ENCODE measurements around the gene TBX4.

Gene TBX4

GRCh38 chr17:61421460-61421859, 30.8 kb upstream of the TBX4 start:
- no peak for TF ChIP-seq CTCF (IDR thresholded peaks at IDR 0.05; ENCODE audit: unreplicated experiment in 3 of 3)
- Mint-ChIP-seq H3K36me3 (ENCODE audit: low read depth) (no peaks in the 10 kb centered on the region), H3K9me3 (no peaks in the 10 kb centered on the region), H3K4me3 (no peak overlapping the region), H3K27me3 (ENCODE audit: low read depth) (peaks cover 46% of the 10 kb centered on the region), H3K27ac (no peak overlapping the region), H3K4me1 (peaks cover 5% of the 10 kb centered on the region)

DNA sequence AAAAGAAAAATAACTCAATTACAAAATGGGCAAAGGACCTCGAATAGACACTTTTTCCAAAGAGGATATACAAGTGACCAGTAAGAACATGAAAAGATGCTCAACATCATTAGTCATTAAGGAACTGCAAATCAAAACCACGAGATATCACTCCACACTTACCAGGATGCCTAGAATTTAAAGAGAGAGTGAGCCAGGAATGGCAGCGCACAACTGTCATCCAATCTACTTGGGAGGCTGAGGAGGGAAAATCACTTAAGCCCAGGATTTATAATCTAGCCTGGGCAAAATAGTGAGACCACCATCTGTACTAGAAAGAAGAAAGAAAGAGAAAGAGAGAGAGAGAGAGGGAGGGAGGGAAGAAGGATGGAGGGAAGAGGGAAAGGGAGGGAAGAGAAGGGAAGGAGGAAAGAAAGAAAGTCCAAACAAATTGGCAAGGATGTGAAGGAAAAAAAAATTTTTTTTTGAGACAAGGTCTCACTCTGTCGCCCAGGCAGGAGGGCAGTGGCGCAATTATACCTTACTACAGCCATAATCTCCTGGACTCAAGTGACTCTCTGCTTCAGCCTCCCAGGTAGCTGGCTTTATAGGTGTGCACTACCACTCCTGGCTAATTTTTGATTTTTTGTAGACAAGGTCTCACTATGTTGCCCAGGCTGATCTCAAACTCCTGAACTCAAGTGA, 30.0 kb upstream of the TBX4 start:
- Mint-ChIP-seq H3K9me3 (no peaks in the 10 kb centered on the region), H3K4me3 (no peak overlapping the region), H3K27ac (no peak overlapping the region), H3K27me3 (ENCODE audit: low read depth) (peaks cover 41% of the 10 kb centered on the region), H3K36me3 (ENCODE audit: low read depth) (no peaks in the 10 kb centered on the region), H3K4me1 (peaks cover 5% of the 10 kb centered on the region)
- no peak for TF ChIP-seq CTCF (IDR thresholded peaks at IDR 0.05; ENCODE audit: unreplicated experiment in 3 of 3)

- peaks cover 5% of the 10 kb centered on the region for H3K4me1 Mint-ChIP-seq
- peaks cover 40% of the 10 kb centered on the region for H3K27me3 Mint-ChIP-seq (ENCODE audit: low read depth)
- H3K9me3 Mint-ChIP-seq = no peaks in the 10 kb centered on the region
These were observed 29.4 kb upstream of the TBX4 start for GRCh38 chr17:61422869-61423268.

GRCh38 chr17:61423967-61424649, 28.1 kb upstream of the TBX4 start:
- TF ChIP-seq CTCF (IDR thresholded peaks at IDR 0.05; ENCODE audit: unreplicated experiment in 3 of 3) = no peak
- Mint-ChIP-seq H3K36me3 (ENCODE audit: low read depth) (no peaks in the 10 kb centered on the region), H3K4me3 (no peak overlapping the region), H3K9me3 (no peaks in the 10 kb centered on the region), H3K27me3 (ENCODE audit: low read depth) (peaks cover 42% of the 10 kb centered on the region), H3K27ac (no peak overlapping the region), H3K4me1 (peaks cover 5% of the 10 kb centered on the region)

More at GRCh38 chr17:61422869-61423268, 29.4 kb upstream of the TBX4 start:
- TF ChIP-seq CTCF (IDR thresholded peaks at IDR 0.05; ENCODE audit: unreplicated experiment in 3 of 3) = no peak
- Mint-ChIP-seq H3K27ac (no peak overlapping the region), H3K36me3 (ENCODE audit: low read depth) (no peaks in the 10 kb centered on the region), H3K4me3 (no peak overlapping the region)

- Mint-ChIP-seq H3K4me3 (no peak overlapping the region), H3K27ac (no peak overlapping the region), H3K36me3 (ENCODE audit: low read depth) (no peaks in the 10 kb centered on the region), H3K27me3 (ENCODE audit: low read depth) (peaks cover 27% of the 10 kb centered on the region), H3K4me1 (no peaks in the 10 kb centered on the region), H3K9me3 (no peaks in the 10 kb centered on the region)
- TF ChIP-seq CTCF (IDR thresholded peaks at IDR 0.05; ENCODE audit: unreplicated experiment in 3 of 3) = no peak
These were observed 26.3 kb upstream of the TBX4 start for GRCh38 chr17:61425682-61426481.

Measured in nephron (organoid).